ENCODE data around the gene RBM10.

DNA sequence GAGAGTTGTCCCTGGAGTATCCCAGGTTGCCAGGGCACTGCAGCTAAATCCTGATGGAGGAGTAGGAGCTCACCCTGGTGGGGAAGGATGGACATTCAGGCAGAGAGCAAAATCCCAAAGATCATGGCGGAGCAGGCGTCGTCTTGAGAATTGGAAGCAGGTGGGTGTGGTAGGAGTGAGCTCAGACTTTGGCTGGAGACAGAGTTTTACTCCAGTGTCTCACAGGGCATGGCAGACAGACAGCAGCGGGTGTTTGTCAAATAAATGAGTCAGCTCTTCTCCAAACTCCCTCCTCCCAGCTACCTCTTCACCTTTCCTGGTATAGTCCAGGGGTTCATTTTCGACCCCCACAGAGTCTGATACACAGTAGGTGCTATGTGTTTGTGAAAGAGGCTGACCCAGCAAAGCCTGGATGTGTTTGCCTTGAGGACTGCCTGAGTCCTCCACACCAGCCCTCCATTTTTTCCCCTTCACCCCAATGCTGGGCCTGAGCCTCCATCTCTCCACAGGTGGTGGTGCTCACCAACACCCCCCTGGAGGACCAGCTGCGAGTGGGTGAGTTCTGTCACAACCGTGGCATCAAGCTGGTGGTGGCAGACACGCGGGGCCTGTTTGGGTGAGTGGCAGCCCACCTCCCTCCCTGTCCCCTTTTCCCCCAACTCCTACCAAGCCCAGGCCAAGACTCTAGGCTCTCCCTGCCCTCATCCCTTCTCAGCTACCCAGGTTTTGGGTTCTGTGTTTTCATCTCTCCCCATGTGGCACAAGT is 55.5 kb downstream of the RBM10 start:
- no peak for TF ChIP-seq SIN3A (IDR thresholded peaks at IDR 0.05; ENCODE audit: borderline replicate concordance, insufficient read depth, low read length)
- TF ChIP-seq TAF1 (IDR thresholded peaks at IDR 0.05; ENCODE audit: borderline replicate concordance, insufficient read depth, low read length), result no peak
- TF ChIP-seq, protein P1, sequence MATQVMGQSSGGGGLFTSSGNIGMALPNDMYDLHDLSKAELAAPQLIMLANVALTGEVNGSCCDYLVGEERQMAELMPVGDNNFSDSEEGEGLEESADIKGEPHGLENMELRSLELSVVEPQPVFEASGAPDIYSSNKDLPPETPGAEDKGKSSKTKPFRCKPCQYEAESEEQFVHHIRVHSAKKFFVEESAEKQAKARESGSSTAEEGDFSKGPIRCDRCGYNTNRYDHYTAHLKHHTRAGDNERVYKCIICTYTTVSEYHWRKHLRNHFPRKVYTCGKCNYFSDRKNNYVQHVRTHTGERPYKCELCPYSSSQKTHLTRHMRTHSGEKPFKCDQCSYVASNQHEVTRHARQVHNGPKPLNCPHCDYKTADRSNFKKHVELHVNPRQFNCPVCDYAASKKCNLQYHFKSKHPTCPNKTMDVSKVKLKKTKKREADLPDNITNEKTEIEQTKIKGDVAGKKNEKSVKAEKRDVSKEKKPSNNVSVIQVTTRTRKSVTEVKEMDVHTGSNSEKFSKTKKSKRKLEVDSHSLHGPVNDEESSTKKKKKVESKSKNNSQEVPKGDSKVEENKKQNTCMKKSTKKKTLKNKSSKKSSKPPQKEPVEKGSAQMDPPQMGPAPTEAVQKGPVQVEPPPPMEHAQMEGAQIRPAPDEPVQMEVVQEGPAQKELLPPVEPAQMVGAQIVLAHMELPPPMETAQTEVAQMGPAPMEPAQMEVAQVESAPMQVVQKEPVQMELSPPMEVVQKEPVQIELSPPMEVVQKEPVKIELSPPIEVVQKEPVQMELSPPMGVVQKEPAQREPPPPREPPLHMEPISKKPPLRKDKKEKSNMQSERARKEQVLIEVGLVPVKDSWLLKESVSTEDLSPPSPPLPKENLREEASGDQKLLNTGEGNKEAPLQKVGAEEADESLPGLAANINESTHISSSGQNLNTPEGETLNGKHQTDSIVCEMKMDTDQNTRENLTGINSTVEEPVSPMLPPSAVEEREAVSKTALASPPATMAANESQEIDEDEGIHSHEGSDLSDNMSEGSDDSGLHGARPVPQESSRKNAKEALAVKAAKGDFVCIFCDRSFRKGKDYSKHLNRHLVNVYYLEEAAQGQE (IDR thresholded peaks at IDR 0.05; ENCODE audit: insufficient read depth in 1 of 2, low read depth in 2 of 2, low read length in 2 of 2), result no peak
- TF ChIP-seq POLR2AphosphoS5 (IDR thresholded peaks at IDR 0.05; ENCODE audit: low read depth, low read length), result no peak

Data from PFSK-1 (cell line).